Neural cell (in vitro differentiated cells): ENCODE results near the gene GAPVD1.

Experiments
- EP300 ChIP-seq: fragments of 450-650 bp; conservative IDR thresholded peaks from 2 replicates; pipeline ENCODE4 v1.6.1; 2014; ENCODE audit warnings: antibody characterized with exemption, mild to moderate bottlenecking, moderate library complexity; ENCODE audit not compliant: poor library complexity, severe bottlenecking
- EZH2 ChIP-seq: fragments of 200-600, 300-800 bp; shearing (Covaris generic), sonication (generic); IDR thresholded peaks from 2 replicates; pipeline ENCODE4 v1.6.1; 2014; ENCODE audit warnings: antibody characterized with exemption, low read length, borderline replicate concordance, mild to moderate bottlenecking; ENCODE audit not compliant: insufficient read depth, poor library complexity, severe bottlenecking
- MXI1 ChIP-seq: fragments of 450-650 bp; conservative IDR thresholded peaks from 2 replicates; pipeline ENCODE4 v1.6.1; 2014; ENCODE audit warnings: antibody characterized with exemption, mild to moderate bottlenecking; ENCODE audit not compliant: poor library complexity, severe bottlenecking
- POLR2AphosphoS5 ChIP-seq: IDR thresholded peaks from 2 replicates; pipeline ENCODE4 v1.6.1; 2012
- RAD21 ChIP-seq: fragments of 450-650 bp; conservative IDR thresholded peaks from 2 replicates; pipeline ENCODE4 v1.6.1; 2014; ENCODE audit warnings: antibody characterized with exemption, mild to moderate bottlenecking, moderate library complexity
- TF ChIP-seq, protein P1 (sequence below): fragments of 450-650 bp; IDR thresholded peaks from 2 replicates; pipeline ENCODE4 v1.5.1; 2014; ENCODE audit warnings: antibody characterized with exemption, mild to moderate bottlenecking, moderate library complexity; ENCODE audit not compliant: poor library complexity, severe bottlenecking

- TF ChIP-seq RAD21 (no peak), POLR2AphosphoS5 (no peak), EP300 (no peak), EZH2 (no peak), MXI1 (no peak)
- TF ChIP-seq, protein P1, sequence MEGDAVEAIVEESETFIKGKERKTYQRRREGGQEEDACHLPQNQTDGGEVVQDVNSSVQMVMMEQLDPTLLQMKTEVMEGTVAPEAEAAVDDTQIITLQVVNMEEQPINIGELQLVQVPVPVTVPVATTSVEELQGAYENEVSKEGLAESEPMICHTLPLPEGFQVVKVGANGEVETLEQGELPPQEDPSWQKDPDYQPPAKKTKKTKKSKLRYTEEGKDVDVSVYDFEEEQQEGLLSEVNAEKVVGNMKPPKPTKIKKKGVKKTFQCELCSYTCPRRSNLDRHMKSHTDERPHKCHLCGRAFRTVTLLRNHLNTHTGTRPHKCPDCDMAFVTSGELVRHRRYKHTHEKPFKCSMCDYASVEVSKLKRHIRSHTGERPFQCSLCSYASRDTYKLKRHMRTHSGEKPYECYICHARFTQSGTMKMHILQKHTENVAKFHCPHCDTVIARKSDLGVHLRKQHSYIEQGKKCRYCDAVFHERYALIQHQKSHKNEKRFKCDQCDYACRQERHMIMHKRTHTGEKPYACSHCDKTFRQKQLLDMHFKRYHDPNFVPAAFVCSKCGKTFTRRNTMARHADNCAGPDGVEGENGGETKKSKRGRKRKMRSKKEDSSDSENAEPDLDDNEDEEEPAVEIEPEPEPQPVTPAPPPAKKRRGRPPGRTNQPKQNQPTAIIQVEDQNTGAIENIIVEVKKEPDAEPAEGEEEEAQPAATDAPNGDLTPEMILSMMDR, result no peak
Observed at GRCh38 chr9:125260561-125260960, 1.1 kb upstream of the GAPVD1 start.
